Psoas muscle (tissue), 8 donors: ENCODE measurements around the gene CDKL4. TPM values are rescaled to one million over a fixed set of nuclear protein-coding genes. Genes with fewer than 3 reads are reported as not detected.

ENCODE experiments used
- ATAC-seq, 4 donors: fragments of 200-7000 bp; cut with Tn5 transposase; one replicate each; pipeline ENCODE4 v1.9.1; 2020; ENCODE audit warnings: moderate library complexity in 3 of 4, mild to moderate bottlenecking in 2 of 4
- DNase-seq, 2 donors: peaks; one replicate each; pipeline ENCODE4 v3.0.0-alpha.2; 2020
- H3K27ac ChIP-seq: fragments of 200-600 bp; one replicate; pipeline ENCODE4 v1.8.0; 2022
- H3K27me3 ChIP-seq, 3 donors: fragments of 200-600 bp in 1 of 3; one replicate each; pipeline versions ENCODE4 v1.6.1 to v1.8.0; 2013 to 2022; ENCODE audit warnings: low read length in 2 of 3, mild to moderate bottlenecking in 2 of 3, moderate library complexity in 1 of 3; ENCODE audit not compliant: insufficient read depth in 3 of 3
- H3K36me3 ChIP-seq, 2 donors: fragments of 200-600 bp in 1 of 2; one replicate each; pipeline versions ENCODE4 v1.6.1 to v1.8.0; 2013 to 2022; ENCODE audit warnings: low read depth in 1 of 2, mild to moderate bottlenecking in 1 of 2, moderate library complexity in 1 of 2; ENCODE audit not compliant: insufficient read depth in 1 of 2
- H3K4me1 ChIP-seq: fragments of 200-600 bp; one replicate; pipeline ENCODE4 v1.8.0; 2022
- H3K4me3 ChIP-seq: fragments of 200-600 bp; one replicate; pipeline ENCODE4 v1.8.0; 2022; ENCODE audit warnings: mild to moderate bottlenecking
- H3K9me3 ChIP-seq: fragments of 200-600 bp; one replicate; pipeline ENCODE4 v1.8.0; 2022
- WGBS, 3 donors: extraction: QIAGEN DNeasy Blood & Tissue Kit; methylation state at CpG; one replicate each; pipeline versions ENCODE4 v1.1.6 to v1.1.7; 2013; 5-methylcytosine and 5-hydroxymethylcytosine counted together
- intact Hi-C, 2 donors: fragments of 100-400 bp; cut with DNase I; formaldehyde crosslinking; loops; one replicate each; pipeline versions ENCODE4 v1.11.0 to v1.14.2; 2022
- polyA plus RNA-seq, 3 donors: library from polyadenylated mRNA; stranded (reverse); fragments of 200-250 nt; gene quantifications; one replicate each; pipeline ENCODE4 v1.2.3, GENCODE V29; 2013
- total RNA-seq, 4 donors: library from RNA; stranded (reverse); fragmentation: NEBNext Ultra II Directional in 2 of 4; extraction: Animal tissue kit (Norgen Biotek cat#: 25700) in 2 of 4; gene quantifications; one replicate each; pipeline versions ENCODE4 v1.2.1 to v1.2.4, GENCODE V29; 2021 to 2023
- TF ChIP-seq, protein P1 (sequence below): fragments of 200-600 bp; IDR thresholded peaks from one replicate; pipeline ENCODE4 v1.8.0; 2022; ENCODE audit warnings: antibody characterized with exemption
- donor health status: healthy with polysubstance abuse.
- donor health status: DM: no; HTN: no; CAD: no; lungs with moderate emphysema.
- donor health status: Bipolar disorder and iron deficiency.
- donor health status: healthy.
- donor health status: DM: yes; HTN: yes; CAD: no.
- donor health status: DM: no; HTN: no; CAD: no.
- donor health status: DM: no; HTN: no; CAD: no.
- donor health status: DM: yes; HTN: yes; CAD: no.

The CDKL4 gene
- total and polyA plus RNA-seq, 7 donors, result 0.06 to 0.99 (median 0.44) TPM; not detected in 3

DNA sequence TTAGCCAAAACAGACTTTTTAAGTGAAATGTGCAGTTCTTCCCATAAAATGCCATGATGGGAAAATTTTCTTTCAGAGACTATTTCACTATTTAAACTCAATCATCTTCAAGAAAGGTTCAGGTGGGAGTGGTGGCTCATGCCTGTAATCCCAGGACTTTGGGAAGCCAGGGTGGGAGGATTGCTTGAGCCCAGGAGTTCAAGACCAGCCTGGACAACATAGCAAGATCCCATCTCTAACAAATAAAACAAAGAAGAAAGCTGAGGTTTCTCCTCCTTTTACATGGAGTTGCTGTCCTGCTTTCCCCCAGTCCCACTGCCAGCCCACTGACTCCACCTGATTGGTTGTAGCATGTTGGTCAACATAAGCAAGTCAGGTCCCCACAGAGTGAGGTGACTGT is 97.1 kb downstream of the CDKL4 start:
- Histone ChIP-seq H3K27me3 (no peaks in the 10 kb centered on the region), H3K4me3 (no peak overlapping the region), H3K4me1 (peaks cover 9% of the 10 kb centered on the region), H3K27ac (no peak overlapping the region), H3K9me3 (no peaks in the 10 kb centered on the region), H3K36me3 (no peaks in the 10 kb centered on the region)
- no peak for ATAC-seq
- TF ChIP-seq, protein P1, sequence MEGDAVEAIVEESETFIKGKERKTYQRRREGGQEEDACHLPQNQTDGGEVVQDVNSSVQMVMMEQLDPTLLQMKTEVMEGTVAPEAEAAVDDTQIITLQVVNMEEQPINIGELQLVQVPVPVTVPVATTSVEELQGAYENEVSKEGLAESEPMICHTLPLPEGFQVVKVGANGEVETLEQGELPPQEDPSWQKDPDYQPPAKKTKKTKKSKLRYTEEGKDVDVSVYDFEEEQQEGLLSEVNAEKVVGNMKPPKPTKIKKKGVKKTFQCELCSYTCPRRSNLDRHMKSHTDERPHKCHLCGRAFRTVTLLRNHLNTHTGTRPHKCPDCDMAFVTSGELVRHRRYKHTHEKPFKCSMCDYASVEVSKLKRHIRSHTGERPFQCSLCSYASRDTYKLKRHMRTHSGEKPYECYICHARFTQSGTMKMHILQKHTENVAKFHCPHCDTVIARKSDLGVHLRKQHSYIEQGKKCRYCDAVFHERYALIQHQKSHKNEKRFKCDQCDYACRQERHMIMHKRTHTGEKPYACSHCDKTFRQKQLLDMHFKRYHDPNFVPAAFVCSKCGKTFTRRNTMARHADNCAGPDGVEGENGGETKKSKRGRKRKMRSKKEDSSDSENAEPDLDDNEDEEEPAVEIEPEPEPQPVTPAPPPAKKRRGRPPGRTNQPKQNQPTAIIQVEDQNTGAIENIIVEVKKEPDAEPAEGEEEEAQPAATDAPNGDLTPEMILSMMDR, result no peak
- intact Hi-C loops, result no loop called here
- no peak for DNase-seq

DNA sequence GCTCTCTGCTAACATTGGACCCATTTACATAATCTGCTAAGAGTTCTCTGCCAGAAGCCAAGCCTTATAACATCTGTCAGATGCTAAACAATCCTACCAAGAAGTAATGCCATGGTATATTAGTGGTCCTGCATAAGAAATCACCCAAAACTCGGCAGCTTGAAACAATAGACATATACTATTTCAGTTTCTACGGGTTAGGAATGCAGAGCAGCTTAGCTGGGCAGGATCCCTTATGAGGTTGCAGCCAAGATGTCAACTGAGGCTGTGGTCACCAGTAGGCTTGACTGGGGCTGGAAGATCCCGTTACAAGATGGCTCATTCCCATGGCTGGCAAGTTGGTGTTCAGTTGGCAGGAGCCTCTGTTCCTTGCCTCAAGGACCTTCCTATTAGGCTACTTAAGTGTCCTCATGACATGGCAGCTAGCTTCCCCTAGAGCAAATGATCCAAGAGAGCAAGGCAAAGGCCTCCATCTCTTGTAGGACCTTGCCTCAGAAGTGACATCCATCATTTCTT is 97.8 kb downstream of the CDKL4 start:
- Histone ChIP-seq H3K36me3 (no peaks in the 10 kb centered on the region), H3K4me1 (peaks cover 14% of the 10 kb centered on the region), H3K4me3 (no peak overlapping the region), H3K9me3 (no peaks in the 10 kb centered on the region), H3K27me3 (no peaks in the 10 kb centered on the region), H3K27ac (peak overlapping the region; percentile 34)
- ATAC-seq (peak; percentile 83 to 87 (median 86)), DNase-seq (peak; percentile 25 to 56)
- intact Hi-C loops, result no loop called here
- 28 to 47% (median 32%) methylated on average over 3 of the region's 3 CpGs for WGBS, 3 donors
- TF ChIP-seq, protein P1, result no peak

DNA sequence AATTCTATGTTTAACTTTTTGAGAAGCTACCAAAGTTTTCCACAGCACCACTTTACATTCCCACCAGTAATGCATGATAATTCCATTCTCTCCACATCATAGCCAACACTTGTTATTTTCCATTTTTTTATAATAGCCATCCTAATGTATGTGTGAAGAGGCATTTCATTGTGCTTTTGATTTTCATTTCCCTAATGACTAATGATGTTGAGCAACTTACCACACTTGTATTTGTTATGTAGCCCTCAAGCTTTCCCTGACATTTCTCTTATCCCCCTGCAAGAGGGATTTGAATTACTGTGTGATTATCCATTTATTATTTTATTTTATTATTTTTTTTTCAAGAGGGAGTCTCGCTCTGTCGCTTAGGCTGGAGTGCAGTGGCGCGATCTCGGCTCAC is 99.4 kb downstream of the CDKL4 start:
- Histone ChIP-seq H3K27me3 (no peaks in the 10 kb centered on the region), H3K36me3 (no peaks in the 10 kb centered on the region), H3K9me3 (no peaks in the 10 kb centered on the region), H3K27ac (no peak overlapping the region), H3K4me3 (no peak overlapping the region), H3K4me1 (peaks cover 22% of the 10 kb centered on the region)
- 98 to 100% (median 99%) methylated on average over 5 of the region's 5 CpGs for WGBS, 3 donors
- intact Hi-C loops, result no loop called here
- DNase-seq (no peak), ATAC-seq (no peak)
- TF ChIP-seq, protein P1, result no peak

DNA sequence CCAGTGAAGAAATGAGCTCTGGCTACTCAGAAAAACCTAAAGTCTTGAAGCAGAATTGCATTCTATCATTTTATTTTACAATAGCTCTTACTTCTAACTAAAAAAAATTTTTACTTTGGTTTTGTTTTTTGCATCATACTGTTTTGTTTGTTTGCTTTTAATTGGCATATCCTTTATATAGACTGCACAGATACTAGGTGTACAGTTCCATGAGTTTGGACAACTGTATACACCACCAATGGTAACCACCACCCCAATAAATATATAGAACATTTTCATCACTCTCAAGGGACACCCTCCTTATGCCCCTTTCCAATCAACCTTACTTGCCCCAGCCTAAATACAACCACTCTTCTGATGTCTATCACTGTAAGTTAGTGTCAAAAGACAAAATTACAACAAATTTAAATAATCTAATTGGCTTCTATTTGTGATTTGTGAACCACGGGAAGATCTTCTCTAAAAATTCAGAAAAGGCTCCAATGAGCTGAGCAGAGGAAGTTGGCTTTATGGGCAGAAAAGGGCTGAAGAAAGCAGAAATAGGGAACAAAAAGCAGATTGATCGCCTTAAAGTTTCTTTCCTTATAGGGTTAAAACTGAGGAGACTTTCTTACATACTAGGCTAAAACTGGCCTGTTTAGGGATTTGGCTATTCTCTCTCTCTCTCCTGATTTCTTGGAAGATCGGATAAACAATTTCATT is 100.7 kb downstream of the CDKL4 start:
- Histone ChIP-seq H3K4me3 (no peak overlapping the region), H3K9me3 (no peaks in the 10 kb centered on the region), H3K27me3 (no peaks in the 10 kb centered on the region), H3K36me3 (no peaks in the 10 kb centered on the region), H3K27ac (no peak overlapping the region), H3K4me1 (peaks cover 22% of the 10 kb centered on the region)
- TF ChIP-seq, protein P1, result no peak
- WGBS, 3 donors, result 79 to 87% (median 83%) methylated on average over 3 of the region's 3 CpGs
- DNase-seq (no peak), ATAC-seq (no peak)
- intact Hi-C loops, result no loop called here
